HepG2 (cell line): Measurements from ENCODE around the gene MBTPS1. TPM values are rescaled to one million over a fixed set of nuclear protein-coding genes. Genes with fewer than 3 reads are reported as not detected.
A peak's percentile ranks its signal among the peaks of the same experiment; 100 is the strongest.

Source experiments
- ATAC-seq: fragments of 200-7000 bp; cut with Tn5 transposase; 3 replicates; pipeline ENCODE4 v1.9.1; 2020; ENCODE audit warnings: mild to moderate bottlenecking, moderate library complexity
- BruUV-seq: library from RNA; stranded (reverse); fragments of 400-500 nt; replicated peaks from 2 replicates; lab custom pipeline; 2021; lab: Mats Ljungman, UMichigan
- CTCF ChIA-PET: fragments of 300-600 bp; formaldehyde crosslinking; extraction: SDS; loops from one replicate; lab custom pipeline; 2021; ENCODE audit warnings: low total read pairs, inconsistent platforms, low intra/inter-chr PET ratio; lab: Yijun Ruan, JAX
- POLR2A ChIA-PET: fragments of 350-600 bp; sonication (Branson Sonifier 250); formaldehyde crosslinking; loops from one replicate; lab custom pipeline; 2020; ENCODE audit warnings: antibody characterized with exemption, inconsistent platforms; lab: Yijun Ruan, JAX
- DNase-seq: peaks from one replicate; pipeline ENCODE4 v3.0.0-alpha.2; 2015; ENCODE audit warnings: low spot score
- FAIRE-seq: peaks from 3 replicates; lab custom pipeline; 2011; peaks lifted over from hg19 to GRCh38; lab: Jason Lieb, UNC
- H2AFZ ChIP-seq: one replicate; pipeline ENCODE4 v1.6.1; 2011; ENCODE audit warnings: low read length, inconsistent platforms
- H3K27ac ChIP-seq: fragments of 300-600 bp; 3 replicates; pipeline ENCODE4 v1.8.0; 2011; ENCODE audit warnings: mixed run types, mild to moderate bottlenecking, mixed read lengths, low read length, inconsistent platforms; ENCODE audit not compliant: insufficient read depth; ENCODE audit errors: extremely low read length
- H3K27me3 ChIP-seq, 2 experiments: fragments of 200-600 bp in 1 of 2; 2 replicates in 1 of 2; 3 replicates in 1 of 2; pipeline versions ENCODE4 v1.6.0 to v1.8.0; 2011; ENCODE audit warnings: low read length in 2 of 2, mild to moderate bottlenecking in 2 of 2, moderate library complexity in 2 of 2, inconsistent platforms in 1 of 2; ENCODE audit not compliant: insufficient read depth in 2 of 2, control insufficient read depth in 1 of 2
- H3K36me3 ChIP-seq, 2 experiments: fragments of 200-600 bp in 1 of 2; replicated peaks in 1 of 2; 2 replicates in 1 of 2; 3 replicates in 1 of 2; pipeline versions ENCODE4 v1.5.1 to v1.8.0; 2011; ENCODE audit warnings: low read length in 2 of 2, inconsistent platforms in 1 of 2; ENCODE audit not compliant: insufficient read depth in 2 of 2, control insufficient read depth in 1 of 2
- H3K4me1 ChIP-seq: 2 replicates; pipeline ENCODE4 v1.5.1; 2012; ENCODE audit warnings: low read length, inconsistent platforms; ENCODE audit not compliant: insufficient read depth
- H3K4me2 ChIP-seq: 2 replicates; pipeline ENCODE4 v1.6.0; 2011; ENCODE audit warnings: low read depth, low read length, inconsistent platforms
- H3K4me3 ChIP-seq, 3 experiments: fragments of 200-600 bp in 1 of 3; sonication (generic), shearing (Covaris generic) in 1 of 3; replicated peaks in 1 of 3; 2 replicates each; pipeline ENCODE4 v1.5.1; 2011 to 2016; ENCODE audit warnings: low read length in 3 of 3, inconsistent platforms in 2 of 3, low read depth in 2 of 3, mild to moderate bottlenecking in 2 of 3, control low read depth in 1 of 3, mixed read lengths in 1 of 3; ENCODE audit not compliant: insufficient read depth in 1 of 3
- H3K79me2 ChIP-seq: one replicate; pipeline ENCODE4 v1.6.1; 2011; ENCODE audit warnings: low read length, inconsistent platforms; ENCODE audit not compliant: insufficient read depth
- H3K9ac ChIP-seq: 2 replicates; pipeline ENCODE4 v1.6.0; 2011; ENCODE audit warnings: mild to moderate bottlenecking, low read depth, low read length, inconsistent platforms; ENCODE audit not compliant: insufficient read depth
- H3K9me3 ChIP-seq: 2 replicates; pipeline ENCODE4 v1.5.1; 2012; ENCODE audit warnings: mild to moderate bottlenecking, low read length
- H4K20me1 ChIP-seq: 2 replicates; pipeline ENCODE4 v1.6.0; 2011; ENCODE audit warnings: inconsistent platforms, mild to moderate bottlenecking, low read length, moderate library complexity; ENCODE audit not compliant: insufficient read depth
- AGO1 ChIP-seq: fragments of 200-400 bp; formaldehyde crosslinking; IDR thresholded peaks from 2 replicates; pipeline ENCODE4 v1.6.1; 2017; ENCODE audit warnings: mild to moderate bottlenecking, low read depth, low read length, moderate library complexity; ENCODE audit not compliant: poor library complexity, severe bottlenecking
- DDIT3 ChIP-seq: sonication (generic); formaldehyde crosslinking; IDR thresholded peaks from 2 replicates; pipeline ENCODE4 v1.4.0; 2020; ENCODE audit warnings: mild to moderate bottlenecking, missing genetic modification reagents
- EZH2 ChIP-seq: conservative IDR thresholded peaks from 2 replicates; pipeline ENCODE4 v1.6.1; 2012; ENCODE audit warnings: mild to moderate bottlenecking, low read depth, low read length, moderate library complexity
- HOXA9 ChIP-seq: sonication (generic); formaldehyde crosslinking; IDR thresholded peaks from 2 replicates; pipeline ENCODE4 v1.8.1; 2022; ENCODE audit warnings: missing genetic modification reagents, mild to moderate bottlenecking, moderate library complexity, borderline replicate concordance
- ISL2 ChIP-seq: sonication (generic); formaldehyde crosslinking; IDR thresholded peaks from 2 replicates; pipeline ENCODE4 v1.5.0; 2020; ENCODE audit warnings: missing genetic modification reagents
- MYC ChIP-seq: sonication (generic); formaldehyde crosslinking; IDR thresholded peaks from 2 replicates; pipeline ENCODE4 v1.9.0; 2021; ENCODE audit warnings: missing genetic modification reagents, borderline replicate concordance
- NCOA2 ChIP-seq: sonication (generic); formaldehyde crosslinking; IDR thresholded peaks from 2 replicates; pipeline ENCODE4 v1.8.0; 2022; ENCODE audit warnings: inconsistent platforms
- NCOR1 ChIP-seq: fragments of 200-600 bp; sonication (generic); IDR thresholded peaks from 2 replicates; pipeline ENCODE4 v1.7.0; 2017; ENCODE audit warnings: antibody characterized with exemption, low read length, borderline replicate concordance
- PCBP2 ChIP-seq: fragments of 200-400 bp; formaldehyde crosslinking; optimal IDR thresholded peaks from 2 replicates; pipeline ENCODE3; 2018; ENCODE audit warnings: low read length, low read depth; ENCODE audit not compliant: poor library complexity, severe bottlenecking
- SNAPC2 ChIP-seq: sonication (generic); formaldehyde crosslinking; IDR thresholded peaks from 2 replicates; pipeline ENCODE4 v1.8.1; 2022; ENCODE audit warnings: mild to moderate bottlenecking, missing genetic modification reagents
- TEAD3 ChIP-seq: optimal IDR thresholded peaks from 2 replicates; pipeline ENCODE3; 2016; ENCODE audit warnings: borderline replicate concordance
- TFE3 ChIP-seq: IDR thresholded peaks from 2 replicates; pipeline ENCODE4 v1.6.1; 2016
- ZNF782 ChIP-seq: sonication (generic); formaldehyde crosslinking; IDR thresholded peaks from 2 replicates; pipeline ENCODE4 v1.4.0; 2020; ENCODE audit warnings: missing genetic modification reagents, mild to moderate bottlenecking, borderline replicate concordance
- ZNF839 ChIP-seq: sonication (generic); formaldehyde crosslinking; IDR thresholded peaks from 2 replicates; pipeline ENCODE4 v1.4.0; 2020; ENCODE audit warnings: missing genetic modification reagents, mild to moderate bottlenecking, borderline replicate concordance
- ZSCAN22 ChIP-seq: sonication (generic); formaldehyde crosslinking; IDR thresholded peaks from 2 replicates; pipeline ENCODE4 v1.4.0; 2020; ENCODE audit warnings: mild to moderate bottlenecking, missing genetic modification reagents
- WGBS: methylation state at CpG from one replicate; pipeline ENCODE4 v1.1.6; 2017; ENCODE audit warnings: low lambda C conversion rate; 5-methylcytosine and 5-hydroxymethylcytosine counted together
- in situ Hi-C: cut with HindIII; loops from 2 replicates; pipeline ENCODE4 v1.10.0; 2017; ENCODE audit warnings: low pct_unique_long_range_greater_than_20kb; ENCODE audit not compliant: extremely low pct_ligation_motif_present
- intact Hi-C: fragments of 100-400 bp; cut with micrococcal nuclease; formaldehyde crosslinking; loops from one replicate; pipeline ENCODE4 v1.10.0; 2022; ENCODE audit not compliant: unreplicated experiment
- polyA plus RNA-seq, 8 experiments: library from polyadenylated mRNA; depleted of rRNA in 3 of 8; stranded (reverse) in 7 of 8; unstranded in 1 of 8; fragments of >200 nt; fragmentation: Illumina TruSeq in 4 of 8; extraction: Trizol in 4 of 8; gene quantifications; 2 replicates each; pipeline versions ENCODE4 v1.2.1 to v1.2.3, GENCODE V29; 2011 to 2016; ENCODE audit warnings: low read depth in 4 of 8, missing spikeins in 1 of 8, mixed read lengths in 1 of 8; ENCODE audit not compliant: insufficient read depth in 1 of 8
- total RNA-seq, 5 experiments: library from RNA; depleted of rRNA; stranded (reverse); fragments of >200 nt; fragmentation: Illumina TruSeq; extraction: Trizol; gene quantifications; 2 replicates each; pipeline ENCODE4 v1.2.3, GENCODE V29; 2016; ENCODE audit warnings: low read depth in 1 of 5

Gene MBTPS1
- total and polyA plus RNA-seq, 2 of the 13 experiments (the other 11 are each of a cell fraction or from before 2014, with no cell fraction given) = 56.7 to 91.3 TPM

- TF ChIP-seq TEAD3 (peak; percentile 3), MYC (CRISPR knock-in tag) (peak; percentile 35; the same call in 1 of the 2 replicates), NCOA2 (peak; percentile 59)
Observed at GRCh38 chr16:84042879-84043485, 73.8 kb downstream of the MBTPS1 start (continued).

- no peaks in the 10 kb centered on the region for H4K20me1 ChIP-seq
- peak within 1 kb of the TSS; percentile 63 for H3K4me2 ChIP-seq
Observed at GRCh38 chr16:84042308-84042878, 74.3 kb downstream of the MBTPS1 start, which contains the start of gene SLC38A8. Gene SLC38A8 (minus strand): TSS chr16:84042795. CDS start chr16:84042157, 638 bp downstream.

GRCh38 chr16:84041881-84042280, 74.9 kb downstream of the MBTPS1 start:
- H3K27ac ChIP-seq = no peak overlapping the region
- no peak overlapping the region for H2AFZ ChIP-seq
- no TSS peak for BruUV-seq
- H3K79me2 ChIP-seq = no peaks in the 10 kb centered on the region
- in situ Hi-C loops = loop anchor here (5.0 to 10.0 kb wide), 3 partner anchors 85 to 217 kb away; no protein-coding TSS in a partner anchor
- no peak overlapping the region for H3K4me3 ChIP-seq
- peaks cover 2 to 48% of the 10 kb centered on the region in 2 experiments; a peak in 3 of 5 replicates for H3K27me3 ChIP-seq
- ATAC-seq (no peak), FAIRE-seq (no peak), DNase-seq (no peak)
- H3K4me1 ChIP-seq = peaks cover 24% of the 10 kb centered on the region
- no peaks in the 10 kb centered on the region for H3K36me3 ChIP-seq
- H4K20me1 ChIP-seq = no peaks in the 10 kb centered on the region
- 86% methylated on average over 17 of the region's 17 CpGs for WGBS
- no peaks in the 10 kb centered on the region for H3K9me3 ChIP-seq
- ChIA-PET CTCF (no interaction called here), POLR2A (no interaction called here)
- no peak overlapping the region for H3K4me2 ChIP-seq
- no peak overlapping the region for H3K9ac ChIP-seq
- intact Hi-C loops = loop anchor here (5.0 kb wide), 1 partner anchor 70 kb away; no protein-coding TSS in a partner anchor
- TF ChIP-seq ZNF782 (CRISPR knock-in tag) = no peak
- no peak for TF ChIP-seq ZNF839 (CRISPR knock-in tag)
- no peak for TF ChIP-seq AGO1
- TF ChIP-seq SNAPC2 (CRISPR knock-in tag) = no peak
- no peak for TF ChIP-seq ZSCAN22 (CRISPR knock-in tag)
- TF ChIP-seq NCOR1 = no peak
- no peak for TF ChIP-seq HOXA9 (CRISPR knock-in tag)
- no peak for TF ChIP-seq ISL2 (CRISPR knock-in tag)
- TF ChIP-seq TFE3 (CRISPR knock-in tag) = no peak
- TF ChIP-seq DDIT3 = no peak

More at GRCh38 chr16:84042308-84042878, 74.3 kb downstream of the MBTPS1 start, which contains the start of gene SLC38A8:
- Histone ChIP-seq H3K9ac (no peak within 1 kb of the TSS), H3K27ac (no peak within 1 kb of the TSS), H3K9me3 (no peaks in the 10 kb centered on the region), H2AFZ (no peak within 1 kb of the TSS), H3K79me2 (no peaks in the 10 kb centered on the region), H3K4me1 (peaks cover 24% of the 10 kb centered on the region), H3K27me3 (peaks cover 2 to 45% of the 10 kb centered on the region in 2 experiments; a peak in 3 of 5 replicates), H3K36me3 (no peaks in the 10 kb centered on the region), H3K4me3 (peak within 1 kb of the TSS in 2 of 3 experiments; percentile 19 to 47; a peak in 2 of 6 replicates)
- WGBS = 56% methylated on average over 6 of the region's 9 CpGs
- no TSS peak for BruUV-seq
- DNase-seq = no peak
- in situ Hi-C loops (loop anchor here (5.0 to 10.0 kb wide), 3 partner anchors 85 to 218 kb away; no protein-coding TSS in a partner anchor), intact Hi-C loops (loop anchor here (5.0 kb wide), 1 partner anchor 70 kb away; no protein-coding TSS in a partner anchor)
- no peak for ATAC-seq
- no peak for FAIRE-seq
- POLR2A ChIA-PET = interaction anchor here (1.2 to 2.9 kb wide), 3 partner anchors 35 to 88 kb away, joined by 3 to 13 read pairs (median 4); partner anchors contain the start of gene OSGIN1
- CTCF ChIA-PET = no interaction called here
- TF ChIP-seq EZH2 (no peak), PCBP2 (peak; percentile 97)
